ENCODE measurements around the gene FPGS. TPM values are rescaled to one million over a fixed set of nuclear protein-coding genes. Genes with fewer than 3 reads are reported as not detected.
"Not testable (repeated sequence)": the region's sequence is repeated elsewhere in the genome, so short reads cannot be mapped to it uniquely, and the experiment has no call there.

FPGS gene
- total and polyA plus RNA-seq, 3 donors from 2014 or later = 37.9 to 105 (median 99.3) TPM

- no peaks in the 10 kb centered on the region for H3K9me3 ChIP-seq
- no peak overlapping the region for H3K27ac ChIP-seq
Measured at GRCh38 chr9:127754099-127755060, 48.3 kb upstream of the FPGS start.

GRCh38 chr9:127755061-127756060, 47.3 kb upstream of the FPGS start:
- Histone ChIP-seq H3K4me1 (no peaks in the 10 kb centered on the region), H3K36me3 (ENCODE audit: low read depth, missing control alignments) (no peaks in the 10 kb centered on the region), H3K27me3 (no peaks in the 10 kb centered on the region), H3K9me3 (no peaks in the 10 kb centered on the region), H3K4me3 (no peak overlapping the region), H3K27ac (no peak overlapping the region)
- intact Hi-C loops (cut with DNase I; ENCODE audit: low total_unique reads) = no loop called here
- 25 to 68% methylated on average over 9 to 31 of the region's 61 CpGs for WGBS, 2 donors
- no peak for DNase-seq
- TF ChIP-seq CTCF (IDR thresholded peaks at IDR 0.05) = no peak

More at GRCh38 chr9:127754099-127755060, 48.3 kb upstream of the FPGS start:
- no peaks in the 10 kb centered on the region for H3K27me3 ChIP-seq
- H3K4me1 ChIP-seq = no peaks in the 10 kb centered on the region
- no peak for DNase-seq
- intact Hi-C loops (cut with DNase I; ENCODE audit: low total_unique reads) = no loop called here
- no peaks in the 10 kb centered on the region for H3K36me3 ChIP-seq (ENCODE audit: low read depth, missing control alignments)
- H3K4me3 ChIP-seq = peak overlapping the region; percentile 9 to 26
- no peak for TF ChIP-seq POLR2A (IDR thresholded peaks at IDR 0.05)
- no peak for TF ChIP-seq CTCF (IDR thresholded peaks at IDR 0.05)
- 16 to 17% methylated on average over 43 to 58 of the region's 86 CpGs for WGBS, 2 donors

- Histone ChIP-seq H3K27ac (no peak overlapping the region), H3K4me3 (no peak overlapping the region), H3K9me3 (no peaks in the 10 kb centered on the region), H3K4me1 (no peaks in the 10 kb centered on the region), H3K36me3 (ENCODE audit: low read depth, missing control alignments) (no peaks in the 10 kb centered on the region), H3K27me3 (no peaks in the 10 kb centered on the region)
- WGBS, 2 donors = 83 to 89% methylated on average over 3 of the region's 3 CpGs
- no peak for DNase-seq
- intact Hi-C loops (cut with DNase I; ENCODE audit: low total_unique reads) = no loop called here
- TF ChIP-seq POLR2A (IDR thresholded peaks at IDR 0.05) (no peak), CTCF (IDR thresholded peaks at IDR 0.05) (no peak)
Measured at GRCh38 chr9:127756233-127756632, 46.4 kb upstream of the FPGS start.

- H3K4me1 ChIP-seq; H3K4me3 ChIP-seq; H3K27me3 ChIP-seq; DNase-seq; H3K36me3 ChIP-seq (ENCODE audit: low read depth, missing control alignments); intact Hi-C loops (cut with DNase I; ENCODE audit: low total_unique reads); H3K27ac ChIP-seq; H3K9me3 ChIP-seq: not testable (repeated sequence)
- 83 to 86% methylated on average over 10 to 11 of the region's 11 CpGs for WGBS, 2 donors
Measured at GRCh38 chr9:127756776-127757175, 45.9 kb upstream of the FPGS start.

- H3K9me3 ChIP-seq = no peaks in the 10 kb centered on the region
- intact Hi-C loops (cut with DNase I; ENCODE audit: low total_unique reads) = no loop called here
- H3K4me1 ChIP-seq = no peaks in the 10 kb centered on the region
- H3K36me3 ChIP-seq (ENCODE audit: low read depth, missing control alignments) = no peaks in the 10 kb centered on the region
- H3K4me3 ChIP-seq = no peak overlapping the region
- no peak for TF ChIP-seq CTCF (IDR thresholded peaks at IDR 0.05)
- TF ChIP-seq POLR2A (IDR thresholded peaks at IDR 0.05) = no peak
- 92 to 93% methylated on average over 5 of the region's 5 CpGs for WGBS, 2 donors
- no peaks in the 10 kb centered on the region for H3K27me3 ChIP-seq
- DNase-seq = no peak
- H3K27ac ChIP-seq = no peak overlapping the region
Measured at GRCh38 chr9:127758843-127759242, 43.8 kb upstream of the FPGS start.

Measured in testis (tissue), 3 donors.